PC-9 (cell line): ENCODE measurements around the gene KLK3. TPM values are rescaled to one million over a fixed set of nuclear protein-coding genes. Genes with fewer than 3 reads are reported as not detected.

Experiments
- BruUV-seq: library from RNA; stranded (reverse); fragments of 400-500 nt; replicated peaks from 2 replicates; lab custom pipeline; 2021; lab: Mats Ljungman, UMichigan
- CTCF ChIA-PET: fragments of 300-600 bp; sonication (Branson Sonifier 250); formaldehyde crosslinking; loops from one replicate; lab custom pipeline; 2022; ENCODE audit warnings: antibody characterized with exemption; lab: Charles Lee
- POLR2A ChIA-PET: fragments of 300-600 bp; sonication (Branson Sonifier 250); formaldehyde crosslinking; loops from one replicate; lab custom pipeline; 2022; ENCODE audit warnings: antibody characterized with exemption; ENCODE audit not compliant: unreplicated experiment; lab: Charles Lee
- DNase-seq, 2 experiments: peaks; one replicate each; pipeline versions ENCODE4 v3.0.0 to v3.0.0-alpha.2; 2015 to 2022; ENCODE audit warnings: mixed read lengths in 1 of 2
- H2AFZ ChIP-seq: fragments of 200-600 bp; sonication (generic); 2 replicates; pipeline ENCODE4 v1.8.1; 2017; ENCODE audit warnings: antibody characterized with exemption
- H3F3A ChIP-seq: fragments of 200-600 bp; sonication (generic); 2 replicates; pipeline ENCODE4 v1.8.1; 2017; ENCODE audit warnings: antibody characterized with exemption, mild to moderate bottlenecking, low read depth; ENCODE audit not compliant: insufficient read depth
- H3K27ac ChIP-seq: fragments of 200-600 bp; sonication (generic); 2 replicates; pipeline ENCODE4 v1.6.1; 2016; ENCODE audit warnings: mixed run types
- H3K27me3 ChIP-seq: fragments of 200-600 bp; sonication (generic); 2 replicates; pipeline ENCODE4 v1.6.1; 2016; ENCODE audit warnings: low read depth, mixed run types; ENCODE audit not compliant: insufficient read depth
- H3K36me3 ChIP-seq: fragments of 200-600 bp; sonication (generic); 2 replicates; pipeline ENCODE4 v1.6.1; 2016; ENCODE audit warnings: low read depth, mixed run types
- H3K4me1 ChIP-seq: fragments of 200-600 bp; sonication (generic); replicated peaks from 2 replicates; pipeline ENCODE4 v1.6.1; 2016; ENCODE audit warnings: mixed run types; ENCODE audit not compliant: insufficient read depth
- H3K4me2 ChIP-seq: fragments of 200-600 bp; sonication (generic); 2 replicates; pipeline ENCODE4 v1.6.1; 2017; ENCODE audit warnings: mixed run types
- H3K4me3 ChIP-seq: fragments of 200-600 bp; sonication (generic); 2 replicates; pipeline ENCODE4 v1.6.1; 2016; ENCODE audit warnings: mixed run types
- H3K79me2 ChIP-seq: fragments of 200-600 bp; sonication (generic); 2 replicates; pipeline ENCODE4 v1.6.1; 2017; ENCODE audit warnings: low read depth, mixed run types
- H3K9me2 ChIP-seq: fragments of 200-600 bp; sonication (generic); 2 replicates; pipeline ENCODE4 v1.8.1; 2017; ENCODE audit warnings: mild to moderate bottlenecking; ENCODE audit not compliant: insufficient read depth
- H3K9me3 ChIP-seq: fragments of 200-600 bp; sonication (generic); 2 replicates; pipeline ENCODE4 v1.8.1; 2016; ENCODE audit warnings: low read depth; ENCODE audit not compliant: insufficient read depth
- H4K20me1 ChIP-seq: fragments of 200-600 bp; sonication (generic); 2 replicates; pipeline ENCODE4 v1.8.1; 2017; ENCODE audit not compliant: insufficient read depth
- CTCF ChIP-seq: fragments of 200-600 bp; sonication (generic); conservative IDR thresholded peaks from 2 replicates; pipeline ENCODE4 v1.6.1; 2017; ENCODE audit warnings: mixed run types, antibody characterized with exemption, mild to moderate bottlenecking, moderate library complexity
- EZH2 ChIP-seq: fragments of 200-600 bp; sonication (generic); IDR thresholded peaks from 2 replicates; pipeline ENCODE4 v1.8.0; 2017; ENCODE audit warnings: antibody characterized with exemption, low read depth
- intact Hi-C: fragments of 100-400 bp; cut with micrococcal nuclease; formaldehyde crosslinking; loops from one replicate; pipeline ENCODE4 v1.10.0; 2022; ENCODE audit not compliant: unreplicated experiment
- total RNA-seq: library from RNA; stranded (reverse); gene quantifications from 2 replicates; pipeline ENCODE4 v1.2.3, GENCODE V29; 2021

Gene KLK3
- total RNA-seq, 1 experiment from 2014 or later = not detected

DNA sequence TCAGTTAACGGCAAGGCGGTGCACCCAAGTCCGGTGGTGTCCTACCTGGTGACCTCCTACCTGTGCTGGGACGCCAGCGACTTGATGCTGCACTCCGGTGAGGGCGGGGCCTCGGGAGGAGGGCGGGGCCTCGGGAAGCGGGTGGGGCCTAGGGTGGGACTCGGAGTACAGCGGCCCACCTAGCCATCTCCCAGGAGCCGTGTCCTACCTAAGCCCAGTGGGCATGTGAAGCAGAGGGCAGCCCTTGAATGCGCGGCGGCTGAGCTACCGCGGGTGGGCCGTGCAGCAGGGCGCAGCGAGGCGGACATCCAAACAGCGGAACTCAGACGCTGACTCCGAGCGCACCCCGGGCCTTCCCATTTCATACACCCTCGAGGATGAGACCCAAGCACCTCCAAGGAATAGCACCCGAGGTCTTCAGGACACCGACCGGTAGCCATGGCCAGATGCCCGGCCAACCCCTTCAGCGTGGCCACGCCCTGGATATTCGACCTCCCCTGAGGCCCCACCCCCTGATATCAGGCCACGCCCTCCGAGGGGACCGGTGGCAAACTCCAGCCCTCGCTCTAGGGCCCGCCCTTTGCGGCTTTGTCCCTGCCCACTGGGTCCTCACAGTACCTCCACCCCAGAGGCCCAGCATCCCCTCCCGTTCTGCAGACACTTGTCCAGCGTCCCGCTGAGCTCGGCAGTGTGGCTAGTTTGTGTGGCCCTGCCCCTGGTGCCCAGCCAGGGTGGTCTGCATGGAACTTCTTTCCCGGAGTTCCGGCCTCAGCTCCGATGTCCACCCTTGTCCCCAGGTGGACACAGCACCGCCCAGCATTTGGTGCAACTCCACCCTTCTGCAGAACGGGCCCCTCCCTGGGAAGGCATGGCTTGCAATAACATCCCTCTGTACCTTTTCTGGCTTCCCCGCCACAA is 36.5 kb upstream of the KLK3 start:
- Histone ChIP-seq H3K4me3 (no peak overlapping the region), H3K9me2 (no peaks in the 10 kb centered on the region), H3F3A (no peaks in the 10 kb centered on the region), H3K4me1 (no peaks in the 10 kb centered on the region), H4K20me1 (no peaks in the 10 kb centered on the region), H3K9me3 (no peaks in the 10 kb centered on the region), H3K36me3 (no peaks in the 10 kb centered on the region), H3K27ac (no peak overlapping the region), H2AFZ (no peak overlapping the region), H3K4me2 (no peak overlapping the region), H3K27me3 (peaks cover 96% of the 10 kb centered on the region), H3K79me2 (no peaks in the 10 kb centered on the region)
- BruUV-seq = no TSS peak
- CTCF ChIA-PET = no interaction called here
- intact Hi-C loops = no loop called here
- POLR2A ChIA-PET = no interaction called here
- peak in 1 of 2 experiments; percentile 50 for DNase-seq
- TF ChIP-seq CTCF (no peak), EZH2 (no peak)

DNA sequence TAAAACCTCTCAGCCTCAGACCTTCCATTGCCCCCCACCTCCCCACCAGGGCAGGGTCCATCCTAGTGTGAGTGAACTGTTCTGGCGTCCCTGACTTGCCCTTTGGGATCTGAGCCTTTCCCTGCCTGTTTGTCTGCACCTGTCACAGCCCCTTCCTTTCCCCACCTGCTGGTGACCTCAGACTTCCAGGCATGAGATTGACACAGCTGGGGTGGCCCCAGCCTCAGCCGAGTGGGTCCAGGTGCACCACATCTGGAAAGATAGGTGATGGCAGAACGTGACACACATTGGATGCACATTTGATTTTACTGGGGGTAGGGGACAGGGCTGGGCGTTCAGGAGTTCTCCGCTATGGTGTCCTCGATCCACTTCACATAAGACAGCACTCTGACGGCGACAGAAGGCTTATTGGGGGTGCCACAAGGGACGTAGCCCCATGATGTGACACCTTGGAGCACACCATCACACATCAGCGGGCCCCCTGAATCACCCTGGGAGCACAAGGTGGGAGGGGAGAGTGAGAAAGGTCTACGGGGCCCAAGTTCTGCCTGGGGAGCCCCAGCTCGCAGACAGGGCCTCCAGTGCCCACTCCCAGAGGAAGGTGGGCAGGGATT is 35.7 kb upstream of the KLK3 start:
- TF ChIP-seq CTCF (no peak), EZH2 (no peak)
- no peaks in the 10 kb centered on the region for H3K4me1 ChIP-seq
- no peak overlapping the region for H3K4me2 ChIP-seq
- no peak for DNase-seq
- peaks cover 98% of the 10 kb centered on the region for H3K27me3 ChIP-seq
- no TSS peak for BruUV-seq
- no peaks in the 10 kb centered on the region for H3K36me3 ChIP-seq
- no peak overlapping the region for H3K4me3 ChIP-seq
- no peaks in the 10 kb centered on the region for H3F3A ChIP-seq
- H3K9me3 ChIP-seq = no peaks in the 10 kb centered on the region
- POLR2A ChIA-PET = no interaction called here
- no peak overlapping the region for H2AFZ ChIP-seq
- H3K9me2 ChIP-seq = no peaks in the 10 kb centered on the region
- no peaks in the 10 kb centered on the region for H3K79me2 ChIP-seq
- H3K27ac ChIP-seq = no peak overlapping the region
- H4K20me1 ChIP-seq = no peaks in the 10 kb centered on the region
- CTCF ChIA-PET = no interaction called here
- intact Hi-C loops = no loop called here

GRCh38 chr19:50819636-50820035 is 35.1 kb upstream of the KLK3 start:
- H3F3A ChIP-seq = no peaks in the 10 kb centered on the region
- TF ChIP-seq CTCF (no peak), EZH2 (no peak)
- POLR2A ChIA-PET = no interaction called here
- peaks cover 98% of the 10 kb centered on the region for H3K27me3 ChIP-seq
- intact Hi-C loops = no loop called here
- H3K4me3 ChIP-seq = no peak overlapping the region
- H3K79me2 ChIP-seq = no peaks in the 10 kb centered on the region
- no TSS peak for BruUV-seq
- CTCF ChIA-PET = no interaction called here
- H3K36me3 ChIP-seq = no peaks in the 10 kb centered on the region
- DNase-seq = no peak
- H4K20me1 ChIP-seq = no peaks in the 10 kb centered on the region
- no peaks in the 10 kb centered on the region for H3K9me3 ChIP-seq
- H3K27ac ChIP-seq = no peak overlapping the region
- no peaks in the 10 kb centered on the region for H3K4me1 ChIP-seq
- H3K9me2 ChIP-seq = no peaks in the 10 kb centered on the region
- no peak overlapping the region for H3K4me2 ChIP-seq
- H2AFZ ChIP-seq = no peak overlapping the region
